GM12874 (cell line): ENCODE measurements around the gene CPB1.

ENCODE experiments used
- CTCF ChIP-seq: IDR thresholded peaks from 2 replicates; pipeline ENCODE4 v1.5.1; 2011; ENCODE audit warnings: low read depth, mild to moderate bottlenecking, control low read depth, low read length, moderate library complexity; ENCODE audit not compliant: insufficient read depth

The CPB1 gene

GRCh38 chr3:148792516-148792915 is 35.1 kb upstream of the CPB1 start:
- no peak for TF ChIP-seq CTCF

- TF ChIP-seq CTCF: no peak
These were observed 30.8 kb upstream of the CPB1 start for GRCh38 chr3:148796799-148797198.

- TF ChIP-seq CTCF: no peak
These were observed 29.8 kb upstream of the CPB1 start for GRCh38 chr3:148797795-148798194.

- TF ChIP-seq CTCF: no peak
These were observed 27.2 kb upstream of the CPB1 start for GRCh38 chr3:148800414-148800813.

- TF ChIP-seq CTCF: no peak
These were observed 17.8 kb upstream of the CPB1 start for GRCh38 chr3:148809835-148810234.

- TF ChIP-seq CTCF: no peak
These were observed 12.1 kb upstream of the CPB1 start for GRCh38 chr3:148815316-148816110.

GRCh38 chr3:148816427-148816826 is 11.2 kb upstream of the CPB1 start:
- TF ChIP-seq CTCF: no peak
